Ovary (tissue), 9 donors: ENCODE data around the gene KRT222. TPM values are rescaled to one million over a fixed set of nuclear protein-coding genes. Genes with fewer than 3 reads are reported as not detected.

ENCODE experiments used
- DNase-seq, 5 donors: peaks; one replicate each; pipeline ENCODE4 v3.0.0-alpha.2; 2019 to 2020
- H3K27ac ChIP-seq, 2 donors: fragments of 200-600 bp; one replicate each; pipeline versions ENCODE4 v1.5.1 to v1.8.0; 2019 to 2022
- H3K27me3 ChIP-seq: fragments of 200-600 bp; one replicate; pipeline ENCODE4 v1.8.0; 2022
- H3K36me3 ChIP-seq: fragments of 200-600 bp; sonication (generic); one replicate; pipeline ENCODE4 v1.5.1; 2019
- H3K4me1 ChIP-seq: one replicate; pipeline ENCODE4 v1.8.1; 2013; ENCODE audit warnings: mild to moderate bottlenecking, moderate library complexity; ENCODE audit not compliant: insufficient read depth
- H3K4me3 ChIP-seq: fragments of 200-600 bp; sonication (generic); one replicate; pipeline ENCODE4 v1.5.1; 2017
- H3K9me3 ChIP-seq, 2 donors: fragments of 200-600 bp in 1 of 2; sonication (generic) in 1 of 2; one replicate each; pipeline versions ENCODE4 v1.5.1 to v1.8.1; 2013 to 2019; ENCODE audit warnings: mild to moderate bottlenecking in 1 of 2, moderate library complexity in 1 of 2
- CTCF ChIP-seq, 3 donors: fragments of 450-650 bp in 2 of 3; fragments of 200-600 bp in 1 of 3; IDR thresholded peaks; one replicate each; pipeline versions ENCODE4 v1.5.1 to v1.8.0; 2016 to 2022; ENCODE audit warnings: antibody characterized with exemption in 3 of 3, mild to moderate bottlenecking in 1 of 3
- EP300 ChIP-seq: sonication (generic); formaldehyde crosslinking; IDR thresholded peaks from one replicate; pipeline ENCODE4 v1.6.1; 2017; ENCODE audit warnings: antibody characterized with exemption
- POLR2A ChIP-seq: fragments of 450-650 bp; IDR thresholded peaks from one replicate; pipeline ENCODE4 v1.6.1; 2017; ENCODE audit warnings: antibody characterized with exemption, mild to moderate bottlenecking, moderate library complexity
- WGBS, 3 donors: extraction: QIAGEN DNeasy Blood & Tissue Kit in 1 of 3; methylation state at CpG; one replicate each; pipeline versions ENCODE4 v1.1.5 to v1.1.7; 2013 to 2017; 5-methylcytosine and 5-hydroxymethylcytosine counted together
- intact Hi-C, 4 donors: fragments of 100-400 bp; cut with DNase I; formaldehyde crosslinking; loops; one replicate each; pipeline versions ENCODE4 v1.11.0 to v1.15.1; 2022 to 2023
- polyA plus RNA-seq, 2 donors: library from polyadenylated mRNA; stranded (reverse); fragments of 200-250 nt in 1 of 2; fragments of 350-450 nt in 1 of 2; fragmentation: Illumina TruSeq in 1 of 2; extraction: RNeasy Lipid Tissue Mini Kit (QIAGEN cat#74804) in 1 of 2; gene quantifications; one replicate each; pipeline ENCODE4 v1.2.3, GENCODE V29; 2013 to 2014
- total RNA-seq, 7 donors: library from RNA; depleted of rRNA in 2 of 7; stranded (reverse); fragments of >200 nt in 2 of 7; fragmentation: NEBNext Ultra II Directional in 3 of 7; extraction: Animal tissue kit (Norgen Biotek cat#: 25700) in 3 of 7; gene quantifications; one replicate each; pipeline versions ENCODE4 v1.1.0 to v1.2.4, GENCODE V29; 2016 to 2023
- donor health status: DM: no; HTN: no; CAD: no; lungs with moderate emphysema.
- donor health status: DM: no; HTN: no; CAD: no.
- donor health status: Bipolar disorder and iron deficiency.
- donor health status: DM: yes; HTN: yes; CAD: no.
- donor health status: DM: no; HTN: no; CAD: no.
- donor health status: DM: yes; HTN: yes; CAD: no.

The KRT222 gene
- total and polyA plus RNA-seq, 9 donors, result 0.10 to 1.6 (median 0.39) TPM; not detected in 3

GRCh38 chr17:40702271-40702670, 37.3 kb upstream of the KRT222 start:
- no peak overlapping the region for H3K27ac ChIP-seq
- no peak for DNase-seq
- no peak overlapping the region for H3K4me3 ChIP-seq
- intact Hi-C loops, result no loop called here
- 91 to 94% (median 92%) methylated on average over 3 of the region's 3 CpGs for WGBS, 3 donors
- no peaks in the 10 kb centered on the region for H3K9me3 ChIP-seq
- no peaks in the 10 kb centered on the region for H3K27me3 ChIP-seq
- H3K4me1 ChIP-seq, result no peaks in the 10 kb centered on the region
- TF ChIP-seq POLR2A (no peak), CTCF (IDR thresholded peaks at IDR 0.05) (no peak), EP300 (no peak)
- H3K36me3 ChIP-seq, result no peaks in the 10 kb centered on the region

GRCh38 chr17:40699853-40700252, 34.9 kb upstream of the KRT222 start:
- peak in 1 of 5 donors; percentile 34 for DNase-seq
- H3K27me3 ChIP-seq, result no peaks in the 10 kb centered on the region
- no peak overlapping the region for H3K27ac ChIP-seq

GRCh38 chr17:40699371-40699770, 34.4 kb upstream of the KRT222 start:
- no peak for TF ChIP-seq CTCF (IDR thresholded peaks at IDR 0.05)
- no peak for TF ChIP-seq EP300
- TF ChIP-seq POLR2A, result no peak
- H3K4me1 ChIP-seq, result no peaks in the 10 kb centered on the region
- no peak for DNase-seq
- no peaks in the 10 kb centered on the region for H3K9me3 ChIP-seq
- no peaks in the 10 kb centered on the region for H3K36me3 ChIP-seq
- WGBS, 3 donors, result 20 to 28% (median 23%) methylated on average over 9 of the region's 9 CpGs
- H3K27me3 ChIP-seq, result no peaks in the 10 kb centered on the region
- no peak overlapping the region for H3K27ac ChIP-seq
- H3K4me3 ChIP-seq, result no peak overlapping the region
- intact Hi-C loops, result no loop called here

More at GRCh38 chr17:40699853-40700252, 34.9 kb upstream of the KRT222 start:
- intact Hi-C loops, result no loop called here
- WGBS, 3 donors, result 7 to 9% (median 8%) methylated on average over 5 of the region's 5 CpGs
- TF ChIP-seq EP300, result no peak
- H3K4me1 ChIP-seq, result no peaks in the 10 kb centered on the region
- H3K36me3 ChIP-seq, result no peaks in the 10 kb centered on the region
- no peaks in the 10 kb centered on the region for H3K9me3 ChIP-seq
- H3K4me3 ChIP-seq, result no peak overlapping the region

- no peaks in the 10 kb centered on the region for H3K27me3 ChIP-seq
- 4 to 9% (median 8%) methylated on average over 7 of the region's 7 CpGs for WGBS, 3 donors
- H3K4me1 ChIP-seq, result no peaks in the 10 kb centered on the region
- no peaks in the 10 kb centered on the region for H3K36me3 ChIP-seq
- no peak overlapping the region for H3K27ac ChIP-seq
- no peak for DNase-seq
- H3K9me3 ChIP-seq, result no peaks in the 10 kb centered on the region
- TF ChIP-seq CTCF (IDR thresholded peaks at IDR 0.05), result no peak
- no peak for TF ChIP-seq POLR2A
- TF ChIP-seq EP300, result no peak
- no peak overlapping the region for H3K4me3 ChIP-seq
- intact Hi-C loops, result no loop called here
Observed at GRCh38 chr17:40697297-40697696, 32.3 kb upstream of the KRT222 start.

- intact Hi-C loops, result no loop called here
- TF ChIP-seq EP300, result no peak
- TF ChIP-seq POLR2A, result no peak
- TF ChIP-seq CTCF (IDR thresholded peaks at IDR 0.05), result no peak
- Histone ChIP-seq H3K4me1 (no peaks in the 10 kb centered on the region), H3K27me3 (no peaks in the 10 kb centered on the region), H3K4me3 (no peak overlapping the region), H3K36me3 (no peaks in the 10 kb centered on the region), H3K27ac (no peak overlapping the region), H3K9me3 (no peaks in the 10 kb centered on the region)
- DNase-seq, result no peak
- WGBS, 3 donors, result 73 to 82% (median 74%) methylated on average over 3 of the region's 3 CpGs
Observed at GRCh38 chr17:40696651-40697072, 31.7 kb upstream of the KRT222 start.
